ENCODE results near the gene DOK6. TPM values are rescaled to one million over a fixed set of nuclear protein-coding genes. Genes with fewer than 3 reads are reported as not detected.

DOK6 gene
- total and polyA plus RNA-seq, 2 of the 13 experiments (the other 11 are each of a cell fraction or from before 2014, with no cell fraction given), result 17.0 to 17.2 TPM

DNA sequence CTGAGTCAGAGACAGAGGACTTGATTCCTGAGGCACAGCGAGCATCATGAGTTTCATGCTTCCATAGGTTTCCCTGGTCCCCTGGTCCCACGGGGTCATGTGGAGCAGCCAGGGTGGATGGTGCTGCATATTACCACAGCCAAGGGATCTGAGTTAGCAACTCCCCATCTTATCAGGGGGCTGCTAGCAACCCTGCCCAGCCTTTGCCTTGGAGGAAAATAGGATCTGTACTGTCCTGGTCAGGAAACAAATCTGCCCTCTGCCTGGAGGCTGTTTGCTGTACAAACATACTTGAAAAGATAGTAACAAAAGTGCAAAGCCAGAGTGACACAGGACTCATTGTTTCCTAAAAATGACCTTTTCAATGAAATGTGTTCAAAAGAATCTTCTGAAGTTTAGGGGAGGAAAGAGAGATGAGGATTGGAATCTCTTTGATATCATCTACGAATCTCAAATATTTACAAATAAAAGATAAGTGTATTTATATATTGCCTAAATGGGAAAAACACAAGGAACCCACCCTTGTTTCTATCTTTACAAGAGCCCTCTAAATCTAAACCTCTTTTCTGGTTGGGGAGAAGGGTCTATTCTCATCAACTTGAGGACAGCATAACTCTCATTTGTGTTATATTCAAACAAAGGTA is 352.2 kb downstream of the DOK6 start (continued):
- TF ChIP-seq, protein P1, sequence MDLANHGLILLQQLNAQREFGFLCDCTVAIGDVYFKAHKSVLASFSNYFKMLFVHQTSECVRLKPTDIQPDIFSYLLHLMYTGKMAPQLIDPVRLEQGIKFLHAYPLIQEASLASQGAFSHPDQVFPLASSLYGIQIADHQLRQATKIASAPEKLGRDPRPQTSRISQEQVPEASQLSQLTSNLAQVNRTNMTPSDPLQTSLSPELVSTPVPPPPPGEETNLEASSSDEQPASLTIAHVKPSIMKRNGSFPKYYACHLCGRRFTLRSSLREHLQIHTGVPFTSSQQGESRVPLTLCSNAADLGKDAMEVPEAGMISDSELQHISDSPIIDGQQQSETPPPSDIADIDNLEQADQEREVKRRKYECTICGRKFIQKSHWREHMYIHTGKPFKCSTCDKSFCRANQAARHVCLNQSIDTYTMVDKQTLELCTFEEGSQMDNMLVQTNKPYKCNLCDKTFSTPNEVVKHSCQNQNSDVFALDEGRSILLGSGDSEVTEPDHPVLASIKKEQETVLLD (CRISPR knock-in tag; IDR thresholded peaks at IDR 0.05; ENCODE audit: low read depth), result no peak
- TF ChIP-seq ZNF615 (CRISPR knock-in tag; IDR thresholded peaks at IDR 0.05; ENCODE audit: borderline replicate concordance) (no peak), ATM (IDR thresholded peaks at IDR 0.05; ENCODE audit: borderline replicate concordance) (no peak), FLYWCH1 (CRISPR knock-in tag; IDR thresholded peaks at IDR 0.05) (no peak), ZNF232 (CRISPR knock-in tag; IDR thresholded peaks at IDR 0.05; ENCODE audit: borderline replicate concordance) (no peak), MTF1 (CRISPR knock-in tag; IDR thresholded peaks at IDR 0.05) (no peak), RFX5 (IDR thresholded peaks at IDR 0.05; ENCODE audit: low read depth, low read length) (no peak), CERS6 (CRISPR knock-in tag; IDR thresholded peaks at IDR 0.05) (no peak), FOXO4 (CRISPR knock-in tag; conservative IDR thresholded peaks at IDR 0.05) (no peak), ZBTB44 (CRISPR knock-in tag; IDR thresholded peaks at IDR 0.05) (no peak), SMAD3 (CRISPR knock-in tag; IDR thresholded peaks at IDR 0.05) (peak; percentile 81; the same call in 1 of the 2 replicates), GFI1 (CRISPR knock-in tag; IDR thresholded peaks at IDR 0.05; ENCODE audit: borderline replicate concordance) (peak; percentile 97), ZNF589 (CRISPR knock-in tag; conservative IDR thresholded peaks at IDR 0.05) (no peak), ZNF383 (CRISPR knock-in tag; IDR thresholded peaks at IDR 0.05; ENCODE audit: borderline replicate concordance) (no peak), BCL3 (CRISPR knock-in tag; IDR thresholded peaks at IDR 0.05) (no peak), ZNF503 (CRISPR knock-in tag; IDR thresholded peaks at IDR 0.05) (peak; percentile 94), NFIB (CRISPR knock-in tag; IDR thresholded peaks at IDR 0.05; ENCODE audit: borderline replicate concordance) (no peak), ZSCAN25 (CRISPR knock-in tag; IDR thresholded peaks at IDR 0.05) (no peak), MTERF4 (CRISPR knock-in tag; IDR thresholded peaks at IDR 0.05) (no peak), NR2C2 (CRISPR knock-in tag; IDR thresholded peaks at IDR 0.05; ENCODE audit: borderline replicate concordance) (peak; percentile 66; the same call in 1 of the 2 replicates)
